HG02763 (cell line): Measurements from ENCODE around the gene KIAA1671.

Experiments used
- ATAC-seq: cut with Tn5 transposase; IDR thresholded peaks from one replicate; pipeline ENCODE4 v1.9.1; 2021; ENCODE audit warnings: mild to moderate bottlenecking, moderate library complexity; ENCODE audit not compliant: unreplicated experiment

The KIAA1671 gene

DNA sequence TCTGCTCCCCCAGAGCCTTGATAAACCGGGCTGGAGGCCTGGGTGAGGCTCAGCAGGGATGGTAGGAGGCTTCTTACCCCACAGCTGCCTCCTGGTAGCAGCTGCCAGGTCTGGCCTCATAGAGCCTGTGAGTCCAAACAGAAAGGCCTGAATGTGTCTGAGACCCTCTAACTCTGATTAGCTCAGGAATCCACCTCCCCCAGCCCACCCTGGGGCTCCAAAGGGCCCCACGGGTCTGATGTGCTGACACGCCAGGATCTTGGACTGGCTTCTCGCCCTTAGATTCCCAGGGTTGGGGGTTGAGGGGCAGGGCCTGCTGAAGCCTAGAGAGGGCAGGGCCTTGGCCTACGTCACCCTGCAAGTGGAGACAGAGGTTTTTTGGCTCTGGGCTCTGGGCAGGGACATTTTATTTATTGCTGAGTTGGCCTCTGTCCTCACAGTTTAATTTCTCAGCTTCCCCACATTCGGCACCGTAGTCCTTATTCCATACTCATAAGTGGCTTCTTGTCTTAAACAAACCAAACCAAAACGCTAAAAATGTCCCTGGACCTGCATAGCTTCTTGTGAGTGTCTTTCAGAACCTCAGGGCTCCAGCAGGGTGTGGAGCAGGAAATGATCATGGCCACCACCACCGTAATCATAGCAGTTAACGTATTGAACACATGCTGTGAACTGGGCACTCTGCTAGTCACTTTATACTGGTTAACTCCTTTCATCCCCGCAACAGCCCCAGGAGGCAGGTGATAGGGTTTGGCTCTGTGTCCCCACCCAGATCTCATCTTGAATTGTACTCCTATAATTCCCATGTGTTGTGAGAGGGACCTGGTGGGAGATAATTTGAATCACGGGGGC is 25.1 kb downstream of the KIAA1671 start:
- ATAC-seq: no peak

GRCh38 chr22:24978308-24978707 is 25.8 kb downstream of the KIAA1671 start:
- no peak for ATAC-seq

DNA sequence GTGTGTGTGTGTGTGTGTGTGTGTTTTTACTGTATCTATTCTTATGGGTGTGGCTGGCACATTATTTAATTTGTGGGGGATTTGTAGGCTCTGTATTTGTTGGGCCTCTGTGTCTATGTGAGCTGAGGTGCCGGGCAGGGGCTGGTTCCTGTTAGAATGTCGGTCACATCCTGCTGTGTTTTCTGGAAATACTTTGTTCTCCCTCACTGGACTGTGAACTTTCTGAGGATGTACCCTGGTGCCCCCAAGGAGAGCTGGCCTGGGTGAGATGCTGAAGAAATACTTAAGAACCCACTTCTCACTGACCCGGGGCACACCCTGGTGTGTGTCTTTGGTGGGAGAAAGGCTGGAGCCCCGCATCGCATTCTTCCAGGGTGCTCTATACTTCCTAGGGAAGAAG is 28.6 kb downstream of the KIAA1671 start:
- no peak for ATAC-seq

DNA sequence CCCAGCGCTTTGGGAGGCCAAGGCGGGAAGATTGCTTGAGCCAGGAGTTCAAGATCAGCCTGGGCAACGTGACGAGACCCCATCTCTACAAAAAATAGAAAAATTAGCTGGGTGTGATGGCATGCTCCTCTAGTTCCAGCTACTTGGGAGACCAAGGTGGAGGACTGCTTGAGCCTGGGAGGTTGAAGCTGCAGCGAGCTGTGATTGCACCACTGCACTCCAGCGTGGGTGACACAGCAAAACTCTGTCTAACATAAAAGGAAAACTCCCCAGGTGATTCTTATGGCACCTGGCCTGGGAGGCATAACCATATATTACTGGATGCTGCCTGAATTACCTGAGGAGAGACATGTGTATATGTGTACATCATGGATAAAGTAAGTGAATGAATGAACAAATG is 29.1 kb downstream of the KIAA1671 start:
- ATAC-seq: no peak

GRCh38 chr22:24982301-24983056 is 30.0 kb downstream of the KIAA1671 start:
- no peak for ATAC-seq

GRCh38 chr22:24983151-24983550 is 30.6 kb downstream of the KIAA1671 start:
- no peak for ATAC-seq

- ATAC-seq: no peak
These were observed 31.6 kb downstream of the KIAA1671 start for GRCh38 chr22:24984122-24984521.

DNA sequence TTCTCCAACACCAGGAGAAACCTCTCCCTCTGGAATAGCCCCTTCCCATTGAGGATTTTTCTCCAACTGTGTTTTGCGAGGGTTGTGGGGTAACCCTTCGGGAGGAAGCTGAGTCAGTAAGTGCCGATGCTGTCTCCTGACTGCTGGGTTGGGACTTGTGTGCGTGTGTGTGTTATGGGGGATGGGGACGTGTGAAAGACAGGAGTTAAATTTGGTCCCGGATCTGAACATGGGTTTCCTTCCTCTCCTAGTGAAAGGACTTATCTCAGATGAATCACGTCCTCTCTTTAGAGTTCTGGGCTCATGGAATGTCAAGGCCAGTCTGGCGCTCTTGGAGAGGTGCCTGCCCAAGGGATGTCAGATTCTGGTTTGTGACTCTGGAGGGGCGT is 33.3 kb downstream of the KIAA1671 start:
- no peak for ATAC-seq

DNA sequence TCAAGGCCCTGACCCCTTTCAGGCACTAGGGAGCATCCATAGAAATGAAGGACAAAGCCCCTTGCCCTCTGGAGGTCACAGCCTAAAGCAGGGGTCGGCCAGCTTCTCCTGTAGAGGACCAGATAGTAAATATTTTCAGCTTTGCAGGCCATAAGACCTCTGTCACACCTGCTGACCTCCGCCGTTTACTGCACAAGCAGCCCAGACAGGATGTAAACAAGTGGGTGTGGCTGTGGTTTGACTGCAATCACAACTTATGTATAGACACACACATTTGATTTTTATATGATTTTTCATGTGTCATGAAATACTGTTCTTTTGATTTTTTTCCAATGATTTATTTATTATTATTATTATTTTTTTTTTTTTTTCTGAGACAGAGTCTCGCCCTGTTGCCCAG is 34.3 kb downstream of the KIAA1671 start:
- no peak for ATAC-seq

- ATAC-seq: no peak
These were observed 36.6 kb downstream of the KIAA1671 start for GRCh38 chr22:24989135-24989534.

DNA sequence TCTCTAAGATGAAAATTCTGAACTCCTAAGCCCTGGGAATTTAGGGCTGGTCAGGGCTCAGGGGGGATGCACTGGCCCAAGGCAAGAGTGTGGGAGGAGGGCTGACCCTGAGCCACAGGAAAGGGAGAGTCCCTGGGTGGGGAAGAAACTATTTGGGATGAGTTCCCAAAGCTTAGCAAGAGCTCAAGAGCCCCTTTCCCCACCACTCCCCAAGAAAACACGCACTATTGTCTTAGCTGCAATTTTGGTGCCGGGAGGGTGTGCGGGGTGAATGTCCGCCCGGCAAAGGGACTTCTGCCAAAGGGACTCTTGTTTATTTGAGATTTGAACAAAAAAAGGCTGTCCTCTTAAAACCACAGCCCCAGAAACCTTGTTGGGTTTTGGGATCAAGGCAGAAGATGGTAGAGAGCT is 37.0 kb downstream of the KIAA1671 start:
- no peak for ATAC-seq

DNA sequence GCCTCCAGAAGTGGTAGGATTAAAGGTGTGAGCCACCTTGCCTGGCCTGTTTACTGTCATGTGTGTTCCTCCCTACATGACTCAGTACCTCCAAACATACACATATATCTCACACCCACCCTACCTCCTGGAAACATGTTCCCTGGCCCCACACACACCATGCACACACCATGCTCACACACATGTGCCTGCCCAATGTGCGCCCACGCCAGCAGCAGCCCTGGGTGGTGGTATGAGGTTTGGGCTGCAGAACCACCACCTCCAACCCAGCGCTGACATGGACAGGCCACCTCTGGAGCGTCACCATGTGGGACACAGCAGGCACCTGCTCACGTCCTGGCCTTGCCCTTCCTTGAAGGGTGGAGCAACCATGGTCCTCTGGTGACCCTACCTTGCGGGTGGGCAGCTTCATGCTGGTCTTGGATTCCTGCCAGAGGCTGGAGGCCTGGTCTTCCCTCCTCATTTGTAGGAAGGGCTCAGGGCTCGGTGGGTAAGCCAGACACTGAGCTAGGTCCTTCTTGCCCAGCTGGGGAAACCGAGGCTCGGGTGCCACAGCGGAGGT is 37.9 kb downstream of the KIAA1671 start:
- no peak for ATAC-seq

- no peak for ATAC-seq
These were observed 40.4 kb downstream of the KIAA1671 start for GRCh38 chr22:24992946-24993345.

DNA sequence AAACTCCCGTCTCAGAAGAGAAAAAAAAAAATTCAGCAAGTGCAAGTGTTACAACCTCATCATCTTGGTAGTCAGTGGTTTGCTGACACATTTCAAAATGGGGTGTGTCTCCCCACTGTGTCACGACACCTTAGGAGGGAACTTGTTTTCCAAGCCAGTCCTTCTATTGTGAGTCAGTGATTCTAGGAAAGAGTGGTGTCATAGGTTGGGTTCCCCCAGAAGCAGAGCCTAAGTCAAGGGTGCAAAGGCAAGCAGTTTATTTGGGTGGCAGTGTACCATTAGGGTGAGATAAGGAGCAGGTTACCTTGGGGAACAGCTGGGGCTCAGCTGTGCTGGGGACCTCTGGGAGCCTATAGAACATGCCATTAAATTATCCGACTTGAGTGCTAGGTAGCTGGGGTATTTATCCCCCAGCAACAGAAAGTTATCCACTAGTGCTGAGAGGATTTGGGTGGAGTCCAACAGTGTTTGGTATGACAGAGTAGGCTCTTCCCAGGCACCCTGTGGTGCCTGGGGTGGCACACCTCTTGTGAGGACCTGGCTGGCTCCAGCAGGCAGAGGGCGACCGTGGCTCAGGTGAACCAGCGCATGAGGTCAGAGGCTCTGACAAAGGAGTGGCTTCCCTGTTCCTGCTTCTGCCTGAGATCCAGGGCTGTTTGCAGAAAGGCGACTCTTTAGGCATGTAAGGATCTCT is 41.7 kb downstream of the KIAA1671 start:
- ATAC-seq: no peak

GRCh38 chr22:24995649-24996180 is 43.2 kb downstream of the KIAA1671 start:
- no peak for ATAC-seq

GRCh38 chr22:24996420-24996952 is 44.0 kb downstream of the KIAA1671 start:
- no peak for ATAC-seq

DNA sequence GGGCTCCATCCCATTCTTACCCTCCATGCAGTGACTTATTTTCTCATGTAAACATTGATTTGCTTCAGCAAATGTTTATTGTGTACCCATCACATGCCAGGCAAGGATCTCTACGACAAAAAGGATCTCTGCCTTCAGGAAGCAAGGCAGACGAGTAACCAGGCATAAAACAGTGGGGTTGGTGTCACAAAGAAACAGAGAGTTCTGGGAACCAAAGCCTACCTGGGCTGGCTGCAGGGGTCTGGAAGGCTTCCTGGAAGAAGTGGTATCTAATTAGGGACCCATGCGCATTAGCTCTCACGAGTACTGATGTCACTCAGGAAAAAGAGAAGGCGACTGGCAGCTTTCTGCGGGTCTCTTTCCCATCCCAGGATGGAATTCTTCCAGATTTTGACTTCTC is 44.5 kb downstream of the KIAA1671 start:
- no peak for ATAC-seq

GRCh38 chr22:25000686-25001085 is 48.2 kb downstream of the KIAA1671 start:
- no peak for ATAC-seq

GRCh38 chr22:25002241-25002985 is 49.9 kb downstream of the KIAA1671 start:
- no peak for ATAC-seq

DNA sequence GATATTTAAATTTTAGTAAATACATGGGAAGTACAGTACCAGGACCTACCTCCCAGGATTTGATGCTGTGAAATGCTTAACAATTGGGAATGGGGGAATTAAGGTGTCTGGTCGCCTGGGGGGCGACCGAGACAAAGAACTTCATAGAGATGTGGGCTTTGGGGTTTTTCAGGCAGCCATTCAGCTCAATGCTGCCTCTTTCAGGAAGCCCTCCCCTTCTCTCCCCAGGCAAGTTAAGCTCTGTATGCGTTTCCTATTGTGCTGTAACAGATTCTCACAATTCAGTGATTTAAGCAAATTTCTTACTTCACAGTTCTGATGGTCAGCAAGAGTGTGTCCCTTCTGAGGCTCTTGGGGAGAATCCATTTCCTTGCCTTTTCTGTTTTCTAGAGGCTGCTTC is 53.8 kb downstream of the KIAA1671 start:
- no peak for ATAC-seq
